NCI-H748 (cell line): ENCODE measurements around the gene N4BP2L2.

ENCODE experiments used
- DNase-seq: peaks from one replicate; lab custom pipeline; 2025; ENCODE audit not compliant: unreplicated experiment; lab: John Stamatoyannopoulos, UW

Gene N4BP2L2

DNA sequence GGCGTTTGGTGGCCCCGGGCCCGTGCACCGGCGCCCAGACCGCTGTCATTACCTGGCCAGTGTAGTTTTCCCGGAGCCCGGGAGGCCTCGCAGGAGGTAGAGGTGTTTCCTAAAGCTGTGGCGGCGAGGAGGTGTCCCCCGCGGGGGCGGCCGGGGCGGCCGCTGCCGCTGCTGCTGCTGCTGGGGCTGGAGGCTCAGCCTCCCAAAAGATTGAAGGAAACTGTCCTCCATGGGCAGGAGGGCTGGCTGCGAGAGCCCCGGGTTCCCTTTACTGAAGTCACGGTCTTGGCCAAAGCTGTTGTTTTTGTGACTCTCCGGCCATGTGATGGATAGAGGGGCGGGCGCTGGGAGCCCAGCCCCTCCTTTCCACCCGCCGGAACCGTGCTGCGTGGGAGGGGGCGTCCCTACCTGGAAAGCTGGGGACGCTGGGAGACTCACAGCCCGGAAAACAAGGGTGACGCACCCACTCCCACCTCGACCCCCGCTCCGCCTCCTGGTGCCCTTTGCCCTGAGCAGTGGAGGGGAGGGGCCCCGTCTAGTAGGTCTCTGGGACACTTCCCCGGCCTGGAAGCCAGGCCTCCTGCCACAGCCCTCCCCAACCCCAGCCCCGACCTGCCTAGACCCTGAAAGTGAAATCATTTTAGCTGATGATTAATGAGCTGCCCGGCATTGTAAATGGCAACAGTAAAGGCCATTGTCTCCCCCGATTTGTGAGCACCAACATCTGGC is 110.6 kb downstream of the N4BP2L2 start, which contains the start of gene N4BP2L1:
TSS of gene N4BP2L1 (minus strand) at position 279 of the 729 bp plus-strand sequence. CDS start at position 231, 48 bp downstream.
- DNase-seq: peak; percentile 90

DNA sequence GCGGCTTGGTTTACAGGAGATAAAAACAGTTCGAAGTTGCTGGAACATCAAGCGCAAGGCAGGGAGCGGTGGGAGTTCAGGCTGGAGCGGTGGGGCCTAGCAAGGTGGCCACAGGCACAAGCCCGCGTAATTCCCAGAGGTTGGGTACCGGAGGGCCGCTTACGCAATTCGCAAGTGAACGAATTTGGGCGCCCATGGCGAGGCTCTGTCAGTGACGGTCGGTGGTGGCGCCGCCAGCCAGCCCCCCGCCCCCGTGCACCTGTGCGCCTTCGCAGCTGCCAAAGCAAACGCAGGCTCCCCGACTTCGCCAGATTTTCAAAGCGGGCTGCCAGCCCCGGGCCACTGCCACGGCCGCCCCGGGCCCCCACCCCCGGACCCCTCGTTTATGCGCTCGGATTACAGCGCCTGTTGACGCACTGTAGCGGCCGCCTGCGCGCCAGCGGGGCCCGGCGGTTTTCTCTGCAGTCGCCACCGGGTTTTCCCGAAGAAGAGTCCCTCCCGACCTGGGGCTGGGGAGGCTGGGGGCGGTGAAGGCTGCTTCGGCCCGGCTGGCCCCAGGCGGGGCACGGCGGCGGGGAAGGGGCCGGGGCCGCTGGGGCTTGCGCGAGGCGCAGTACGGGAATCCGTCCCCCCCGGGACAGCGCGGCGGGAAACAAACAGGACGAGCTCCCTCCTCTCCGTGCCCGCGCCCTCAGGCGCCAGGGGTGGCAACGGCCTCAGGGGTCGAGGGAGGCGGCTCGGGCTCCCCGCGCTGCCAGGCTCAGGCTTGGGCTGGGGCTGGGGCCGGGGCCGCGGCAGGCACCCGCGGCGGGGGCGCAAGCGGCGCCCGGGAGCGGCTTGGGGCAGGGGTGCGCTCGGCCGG is 111.4 kb downstream of the N4BP2L2 start:
- DNase-seq: peak; percentile 91

DNA sequence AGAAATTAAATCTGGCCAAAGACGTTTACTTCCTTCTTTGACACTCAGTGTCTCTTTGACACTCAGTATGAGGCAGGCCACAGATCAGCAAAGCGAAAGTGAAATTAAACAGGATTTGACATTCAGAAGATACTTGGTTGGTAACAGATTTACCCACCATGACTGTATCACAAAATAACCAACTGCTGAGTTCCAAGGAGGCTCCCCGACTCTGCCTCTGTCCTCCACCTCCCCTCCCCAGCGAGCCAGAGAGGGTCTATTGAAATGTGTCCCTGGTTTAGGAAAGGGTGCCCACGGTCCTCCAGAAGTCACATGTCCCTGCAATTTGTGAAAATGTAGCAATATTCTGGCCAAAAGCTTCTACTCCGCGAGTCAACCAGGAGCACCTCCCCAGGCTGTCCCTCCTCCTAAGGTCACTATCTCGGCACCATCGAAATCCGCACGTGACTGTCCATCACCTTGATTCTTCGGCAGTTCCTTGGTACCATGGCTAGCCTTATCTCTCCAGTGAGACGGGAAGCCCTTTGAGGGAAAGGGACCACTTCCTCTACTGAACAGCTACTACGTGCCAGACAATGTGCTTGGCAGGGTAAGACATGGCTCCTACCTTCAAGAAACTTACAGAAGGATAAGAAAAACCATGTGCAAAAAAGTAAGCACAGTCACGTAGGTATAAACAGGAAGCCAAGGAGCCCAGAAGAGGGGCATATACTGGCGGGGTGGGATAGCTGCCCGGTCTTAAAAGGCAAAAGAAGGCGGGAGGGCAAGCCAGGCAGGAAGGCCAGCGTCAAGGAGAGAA is 112.2 kb downstream of the N4BP2L2 start:
- peak; percentile 40 for DNase-seq

DNA sequence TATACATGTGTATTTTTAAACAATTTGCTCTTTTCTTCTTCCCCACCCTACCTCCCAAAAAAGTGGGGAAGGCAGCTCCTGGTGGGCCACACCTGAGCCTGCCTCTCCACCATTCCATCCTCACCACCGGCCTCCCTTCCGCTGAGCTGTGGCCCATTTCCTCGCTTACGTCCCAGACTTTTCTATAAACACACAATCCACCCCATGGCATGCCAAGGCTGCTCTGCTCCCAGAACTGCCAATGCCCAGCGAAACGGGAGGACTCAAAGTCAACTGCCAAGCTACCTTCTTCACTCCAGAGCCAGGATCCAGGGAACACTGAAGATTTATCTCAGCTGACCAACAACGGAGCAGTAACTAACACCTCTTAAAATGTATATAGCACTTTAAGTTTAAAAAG is 113.4 kb downstream of the N4BP2L2 start:
- DNase-seq: no peak

DNA sequence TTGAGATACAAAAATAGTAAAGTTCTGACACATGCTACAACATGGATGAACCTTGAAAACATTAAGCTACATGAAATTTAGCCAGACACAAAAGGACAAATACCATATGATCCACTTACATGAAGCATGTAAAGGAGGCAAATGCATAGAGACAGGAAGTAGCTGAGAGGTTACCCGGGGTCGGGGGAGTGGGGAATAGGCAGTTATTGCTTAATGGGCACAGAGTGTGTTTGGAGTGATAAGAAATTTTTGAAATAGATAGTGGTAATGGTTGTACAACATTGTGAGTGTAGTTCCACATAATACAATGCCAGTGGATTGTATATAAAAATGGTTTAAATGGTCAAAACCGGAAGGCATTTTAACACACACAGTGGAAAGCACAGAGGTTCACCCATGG is 115.0 kb downstream of the N4BP2L2 start:
- no peak for DNase-seq

DNA sequence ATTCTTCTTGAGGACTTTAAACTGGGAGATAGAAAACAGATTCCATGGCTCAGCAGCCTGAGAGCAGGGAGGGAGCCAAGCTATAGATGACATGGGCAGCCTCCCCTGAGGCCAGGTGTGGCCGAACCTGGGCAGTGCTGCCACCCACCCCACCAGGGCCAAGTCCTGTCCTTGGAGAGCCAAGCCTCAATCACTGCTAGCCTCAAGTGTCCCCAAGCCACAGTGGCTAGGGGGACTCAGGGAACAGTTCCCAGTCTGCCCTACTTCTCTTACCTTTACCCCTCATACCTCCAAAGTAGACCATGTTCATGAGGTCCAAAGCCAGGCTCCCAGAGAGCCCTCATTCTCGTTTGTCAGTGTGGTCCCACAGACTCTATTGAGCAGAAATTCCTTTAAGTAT is 118.7 kb downstream of the N4BP2L2 start:
- no peak for DNase-seq

DNA sequence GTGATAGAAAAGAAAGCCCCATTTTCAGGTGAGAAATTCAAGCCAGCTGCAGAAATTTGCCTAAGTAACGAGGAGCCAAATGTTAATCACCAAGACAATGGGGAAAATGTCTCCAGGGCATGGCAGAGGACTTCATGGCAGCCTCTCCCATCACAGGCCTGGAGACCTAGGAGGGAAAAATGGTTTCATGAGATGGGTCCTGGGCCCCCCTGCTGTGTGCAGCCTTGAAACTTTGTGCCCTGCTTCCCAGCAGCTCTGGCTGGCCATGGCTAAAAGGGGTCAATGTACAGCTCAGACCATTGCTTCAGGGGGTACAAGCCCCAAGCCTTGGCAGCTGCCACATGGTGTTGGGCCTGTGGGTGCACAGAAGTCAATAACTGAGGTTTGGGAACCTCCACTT is 120.6 kb downstream of the N4BP2L2 start:
- no peak for DNase-seq

DNA sequence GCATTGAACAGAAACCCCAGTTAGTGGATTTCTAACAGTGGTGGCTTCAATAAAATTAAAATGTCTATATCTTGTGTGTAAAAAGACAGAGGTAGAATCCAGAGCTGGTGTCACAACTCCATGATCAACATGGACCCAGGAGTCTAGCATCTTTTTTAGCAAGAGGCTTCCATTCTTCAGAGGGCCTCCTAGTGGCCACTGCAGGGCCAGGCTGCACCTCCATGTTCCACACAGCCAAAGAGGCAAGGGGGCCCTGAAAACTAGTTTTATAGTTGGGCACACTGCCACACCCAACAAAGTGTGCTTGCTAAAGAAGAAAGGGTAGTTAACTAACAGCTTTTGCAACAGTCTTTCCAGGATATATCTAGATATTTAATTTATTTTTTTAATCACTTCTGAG is 123.6 kb downstream of the N4BP2L2 start:
- peak; percentile 73 for DNase-seq

DNA sequence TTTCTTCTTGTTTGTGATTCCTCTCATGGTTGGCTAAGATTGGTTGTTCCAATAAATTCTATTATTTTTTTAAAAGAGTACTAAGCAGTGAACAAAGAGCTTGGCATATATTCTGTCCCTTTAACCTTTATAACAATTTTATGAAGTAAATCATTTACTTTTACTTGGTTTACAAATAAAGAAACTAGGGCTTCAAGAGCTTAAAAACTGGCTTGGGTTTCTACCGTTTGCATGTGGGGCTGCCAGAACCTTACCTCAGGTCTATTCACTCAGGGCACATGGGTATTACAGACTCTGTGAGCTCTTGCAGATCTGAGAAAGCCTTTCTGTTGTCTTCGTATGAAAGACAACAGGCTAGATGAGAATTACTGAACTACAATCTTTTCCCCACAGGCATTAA is 124.0 kb downstream of the N4BP2L2 start:
- DNase-seq: no peak

DNA sequence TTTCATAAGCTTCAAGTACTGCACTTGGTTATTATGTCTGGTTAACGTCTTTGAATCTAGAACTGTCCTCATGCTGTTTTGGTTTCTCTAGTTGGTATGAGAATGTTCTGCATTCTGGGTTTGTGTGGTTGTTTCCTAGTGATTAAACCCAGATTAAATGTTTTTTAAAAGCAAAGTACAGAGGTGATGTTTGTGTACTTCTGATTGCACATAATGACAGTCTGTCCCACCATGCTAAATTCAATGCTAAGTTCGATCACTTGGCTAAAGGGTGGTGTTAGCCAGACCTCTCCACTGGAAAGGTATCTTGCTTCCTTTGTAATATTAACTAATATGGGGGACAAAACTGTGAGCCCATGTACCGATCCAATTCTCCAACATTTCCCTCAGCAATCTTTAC is 125.3 kb downstream of the N4BP2L2 start:
- no peak for DNase-seq

DNA sequence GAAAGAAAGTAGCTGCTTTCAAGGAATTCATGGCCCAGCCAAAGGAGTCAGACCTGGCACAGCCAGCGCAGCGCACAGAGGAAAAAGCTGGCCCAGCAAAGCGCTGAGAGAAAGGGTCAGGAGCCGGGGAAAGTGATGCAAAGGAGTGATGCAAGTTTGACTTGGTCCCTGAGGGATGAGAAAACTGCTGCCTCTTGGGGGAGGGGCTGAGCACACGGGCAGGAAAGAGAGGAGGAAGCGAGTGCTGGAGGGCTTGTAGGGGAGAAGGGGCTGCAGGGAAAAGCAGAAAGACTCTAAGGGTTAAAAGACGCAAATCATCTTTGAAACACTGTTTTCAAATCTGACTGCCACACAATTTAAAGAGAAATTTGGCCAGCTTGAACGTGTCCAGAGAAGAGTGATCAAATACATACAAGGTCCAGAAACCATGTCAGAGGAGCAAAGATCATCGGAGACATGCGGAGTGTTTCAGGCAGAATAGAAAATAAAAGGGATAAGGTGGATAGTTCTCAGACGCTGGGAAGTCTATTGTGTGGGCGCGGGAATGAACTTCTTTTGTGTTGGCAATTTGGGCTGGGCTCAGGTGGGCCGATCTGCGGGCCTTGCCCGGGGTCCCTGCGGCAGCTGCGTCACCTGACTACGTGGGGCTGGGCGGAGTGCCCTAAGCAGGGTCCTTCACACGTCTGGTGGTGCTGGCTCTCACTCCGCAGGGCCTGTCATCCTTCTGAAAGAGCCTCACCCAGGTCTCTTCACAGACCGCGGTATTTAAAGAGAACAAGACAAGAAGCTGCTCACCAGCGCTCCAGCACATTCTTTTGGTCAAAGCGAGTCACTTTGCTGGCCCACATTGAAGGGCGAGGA is 128.8 kb downstream of the N4BP2L2 start:
- DNase-seq: peak; percentile 81

DNA sequence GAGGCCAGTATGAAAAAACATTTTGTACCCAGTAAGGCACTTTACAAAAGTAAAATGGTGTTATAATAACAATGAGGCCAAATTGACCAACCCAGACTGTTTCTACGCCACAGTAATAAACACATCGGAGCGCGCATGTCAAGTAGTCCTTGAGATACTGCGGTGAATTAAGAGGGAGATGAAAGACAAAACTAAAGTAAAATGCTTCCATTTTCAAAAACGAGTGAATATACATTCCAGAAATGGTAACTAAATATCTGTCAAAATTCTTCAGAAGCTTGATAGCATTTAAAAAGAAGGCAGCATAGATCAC is 129.6 kb downstream of the N4BP2L2 start:
- peak; percentile 97 for DNase-seq

DNA sequence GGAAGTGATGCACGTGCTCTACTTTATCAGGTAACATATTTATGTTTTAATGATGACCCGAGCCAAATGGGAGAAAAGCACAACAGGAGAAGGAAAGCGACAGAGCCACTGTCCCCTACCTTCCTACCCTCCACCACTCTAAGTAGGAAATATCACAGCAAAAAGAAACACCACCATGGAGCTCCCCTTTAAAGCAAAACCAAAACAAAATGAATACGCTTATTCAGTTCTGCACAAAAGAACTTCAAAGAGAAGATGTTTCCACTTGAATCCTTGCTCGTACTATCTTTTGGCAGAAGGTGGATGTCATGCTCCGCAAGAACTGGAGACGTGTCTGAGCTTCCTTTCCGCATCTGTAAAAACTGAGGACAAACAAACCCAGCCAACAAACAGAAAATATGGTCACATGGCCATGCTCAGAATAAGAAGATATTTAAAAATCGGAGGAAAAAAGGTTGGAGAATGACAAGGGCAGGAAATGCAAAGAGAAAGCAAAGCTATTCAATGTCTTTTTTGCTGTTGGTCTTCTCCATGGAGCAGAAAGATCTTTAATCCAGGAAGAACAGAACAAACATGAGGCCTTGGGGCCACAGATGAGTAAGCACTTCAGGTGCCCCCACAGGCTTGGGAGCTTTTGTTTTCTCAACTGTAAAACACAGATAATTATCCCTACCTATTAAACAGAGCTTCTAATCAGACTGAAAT is 130.1 kb downstream of the N4BP2L2 start:
- no peak for DNase-seq

DNA sequence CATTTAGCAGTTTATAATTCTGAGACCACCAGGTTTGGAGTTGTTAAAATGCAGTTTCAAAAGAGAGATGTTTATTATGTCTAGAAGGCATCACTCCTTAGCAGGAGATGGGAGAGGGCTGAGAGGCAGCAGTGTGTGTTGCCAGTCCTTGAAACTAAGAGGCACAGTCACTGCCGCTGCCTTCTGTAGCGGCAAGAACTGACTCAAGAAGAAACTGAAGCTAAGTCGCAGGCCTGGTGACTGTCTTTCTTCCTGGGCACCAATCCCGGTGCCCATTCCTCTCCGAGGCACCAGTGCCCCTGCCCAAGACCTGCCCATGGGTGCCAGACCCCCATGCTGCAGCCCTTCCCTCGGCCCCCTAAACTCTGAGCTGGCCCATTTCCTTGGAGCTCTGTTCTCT is 130.7 kb downstream of the N4BP2L2 start:
- DNase-seq: no peak

DNA sequence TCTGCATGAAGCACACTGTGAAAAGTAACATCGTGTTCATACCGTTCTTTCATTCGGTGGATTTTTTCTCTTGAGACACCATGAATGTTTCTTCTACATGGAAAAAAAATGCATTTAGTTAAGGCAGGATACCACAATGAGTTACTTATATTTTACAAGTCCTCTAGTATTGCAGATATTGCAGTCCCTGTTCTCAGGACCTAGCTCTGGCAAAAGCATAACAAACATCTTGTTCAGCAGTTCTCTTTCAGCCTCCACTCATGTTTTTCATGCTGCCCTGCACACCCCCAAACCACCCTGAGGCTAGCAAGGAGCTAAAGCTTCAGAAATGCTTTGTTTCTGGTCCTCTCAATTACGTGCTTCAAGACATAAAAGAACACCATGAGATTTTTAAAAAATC is 135.5 kb downstream of the N4BP2L2 start:
- DNase-seq: no peak

DNA sequence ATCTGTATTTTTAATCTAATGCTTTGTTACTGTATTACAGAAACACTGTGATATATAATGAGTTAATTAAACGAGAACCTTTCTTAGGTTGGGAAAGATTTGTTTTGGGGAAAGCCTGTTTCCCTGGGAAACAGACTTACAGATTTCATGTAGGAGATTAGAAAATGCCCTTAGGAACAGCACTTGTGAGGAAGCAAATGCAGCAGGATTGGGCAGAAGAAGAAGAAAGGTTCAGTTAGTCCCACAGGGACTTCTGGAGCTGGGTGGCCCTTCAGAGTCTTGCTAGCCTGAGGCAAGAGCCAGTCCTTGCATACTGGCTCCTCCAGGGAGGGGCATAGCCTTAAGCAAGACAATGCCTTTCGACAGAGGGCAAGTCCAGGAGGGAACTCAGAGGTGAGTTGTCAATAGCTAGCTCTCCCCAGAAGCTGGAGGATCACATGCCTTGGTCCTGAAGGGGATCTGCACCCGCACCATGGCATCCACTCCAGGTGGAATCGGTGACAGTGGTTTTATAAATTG is 147.4 kb downstream of the N4BP2L2 start:
- no peak for DNase-seq

DNA sequence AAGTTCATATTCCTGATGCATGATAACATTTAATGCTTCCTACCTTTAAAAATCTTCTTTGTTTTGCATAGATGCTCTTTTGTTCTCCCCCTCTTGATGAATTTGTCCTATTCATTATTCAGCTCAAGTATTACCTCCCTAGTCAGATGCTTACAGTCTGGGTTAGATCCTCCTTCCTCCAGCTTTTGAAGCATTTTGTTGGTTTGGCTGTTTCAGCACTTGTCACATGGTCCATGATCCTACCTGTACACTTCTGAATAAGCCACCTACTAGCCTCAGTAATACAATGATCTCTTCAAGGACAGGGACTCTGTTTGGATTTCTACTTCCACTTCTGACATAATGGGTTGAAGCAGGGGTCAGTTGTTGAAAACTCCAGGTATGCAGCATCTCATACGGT is 148.1 kb downstream of the N4BP2L2 start:
- DNase-seq: no peak

DNA sequence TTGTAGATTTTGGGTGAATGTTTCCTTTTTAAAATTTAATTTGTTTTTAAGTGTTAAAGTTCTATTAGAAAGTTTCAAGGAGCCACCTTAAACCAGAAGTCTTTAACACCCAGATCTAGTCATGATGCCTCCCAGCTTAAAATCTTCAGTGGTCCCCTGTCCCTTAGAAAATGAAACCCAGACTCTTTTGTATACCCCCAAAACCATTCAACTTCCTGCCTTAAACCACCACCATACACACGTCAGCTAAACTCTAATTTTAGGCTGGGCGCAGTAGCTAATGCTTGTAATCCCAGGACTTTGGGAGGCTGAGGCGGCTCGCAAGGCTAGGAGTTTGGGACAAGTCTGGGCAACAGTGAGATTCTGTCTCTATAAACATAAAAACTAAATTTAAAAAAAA is 148.5 kb downstream of the N4BP2L2 start:
- no peak for DNase-seq

DNA sequence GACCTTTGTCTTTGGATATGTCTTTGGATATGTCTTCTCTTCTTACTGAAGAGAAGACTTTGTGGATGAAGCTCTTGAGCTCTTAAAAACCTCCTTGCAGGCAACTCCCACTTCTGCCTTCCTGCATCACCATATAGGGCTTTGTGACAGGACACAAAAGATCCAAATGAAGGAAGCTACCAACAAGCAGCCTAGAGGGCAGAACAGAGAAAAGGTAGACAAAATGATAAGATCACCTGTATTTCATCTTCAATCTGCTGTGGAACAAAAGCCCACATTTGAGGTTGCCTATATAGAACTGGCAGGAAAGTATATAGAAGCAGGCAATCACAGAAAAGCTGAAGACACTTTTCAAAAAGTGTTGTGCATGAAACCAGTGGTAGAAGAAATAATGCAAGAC is 153.2 kb downstream of the N4BP2L2 start:
- no peak for DNase-seq

DNA sequence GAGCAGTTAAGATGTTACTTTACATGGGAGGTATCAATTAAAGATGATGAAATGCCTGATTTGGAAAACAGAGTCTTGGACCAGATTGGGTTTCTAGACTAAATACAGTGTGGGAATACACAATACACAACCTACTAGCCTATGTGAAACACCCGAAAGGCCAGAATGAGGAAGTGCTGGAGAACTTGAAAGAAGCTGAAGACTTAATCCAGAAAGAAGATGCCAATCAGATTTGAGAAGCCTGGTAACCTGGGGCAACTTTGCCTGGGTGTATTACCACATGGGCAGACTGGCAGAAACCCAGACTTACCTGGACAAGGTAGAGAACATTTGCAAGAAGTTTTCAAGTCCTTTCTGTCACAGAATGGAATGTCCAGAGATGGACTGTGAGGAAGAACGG is 153.9 kb downstream of the N4BP2L2 start:
- DNase-seq: no peak
